Measurements from ENCODE around the gene PPP2R3B.

- no peak for TF ChIP-seq CTCF (IDR thresholded peaks at IDR 0.05; ENCODE audit: borderline replicate concordance, extremely low read depth, low read length, poor library complexity, severe bottlenecking)
- TF ChIP-seq EZH2 (IDR thresholded peaks at IDR 0.05; ENCODE audit: borderline replicate concordance, low read depth, low read length, severe bottlenecking) = no peak
Observed at GRCh38 chrX:360496-361150, 26.1 kb downstream of the PPP2R3B start.

All from DND-41 (cell line).